Measurements from ENCODE around the gene CHST1.

CHST1 gene

DNA sequence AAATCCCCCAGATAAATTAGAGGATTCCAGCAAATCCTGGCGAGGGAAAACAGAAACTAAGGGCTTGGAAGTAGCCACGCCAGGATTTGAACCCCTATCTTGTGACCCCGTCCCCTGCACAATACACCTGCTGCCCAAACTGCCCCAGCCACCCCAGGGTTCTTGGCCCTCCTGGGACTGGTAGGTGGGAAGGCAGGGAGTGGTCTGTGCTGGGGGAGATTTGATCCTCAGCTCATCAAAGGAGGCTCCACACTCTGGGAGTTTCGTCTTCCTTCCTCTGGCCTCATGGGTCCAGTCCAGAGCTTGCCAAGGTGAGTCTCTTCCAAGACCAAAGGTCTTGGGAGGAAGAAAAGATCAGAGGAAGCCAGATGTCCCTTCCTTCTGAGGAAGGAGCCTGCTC, 4.5 kb upstream of the CHST1 start:
- in situ Hi-C loops (cut with HindIII; ENCODE audit: low sequenced_read_pairs), result loop anchor here (25.0 kb wide), 1 partner anchor 283 kb away; no protein-coding TSS in a partner anchor
- TF ChIP-seq, protein P1, sequence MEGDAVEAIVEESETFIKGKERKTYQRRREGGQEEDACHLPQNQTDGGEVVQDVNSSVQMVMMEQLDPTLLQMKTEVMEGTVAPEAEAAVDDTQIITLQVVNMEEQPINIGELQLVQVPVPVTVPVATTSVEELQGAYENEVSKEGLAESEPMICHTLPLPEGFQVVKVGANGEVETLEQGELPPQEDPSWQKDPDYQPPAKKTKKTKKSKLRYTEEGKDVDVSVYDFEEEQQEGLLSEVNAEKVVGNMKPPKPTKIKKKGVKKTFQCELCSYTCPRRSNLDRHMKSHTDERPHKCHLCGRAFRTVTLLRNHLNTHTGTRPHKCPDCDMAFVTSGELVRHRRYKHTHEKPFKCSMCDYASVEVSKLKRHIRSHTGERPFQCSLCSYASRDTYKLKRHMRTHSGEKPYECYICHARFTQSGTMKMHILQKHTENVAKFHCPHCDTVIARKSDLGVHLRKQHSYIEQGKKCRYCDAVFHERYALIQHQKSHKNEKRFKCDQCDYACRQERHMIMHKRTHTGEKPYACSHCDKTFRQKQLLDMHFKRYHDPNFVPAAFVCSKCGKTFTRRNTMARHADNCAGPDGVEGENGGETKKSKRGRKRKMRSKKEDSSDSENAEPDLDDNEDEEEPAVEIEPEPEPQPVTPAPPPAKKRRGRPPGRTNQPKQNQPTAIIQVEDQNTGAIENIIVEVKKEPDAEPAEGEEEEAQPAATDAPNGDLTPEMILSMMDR (IDR thresholded peaks at IDR 0.05; ENCODE audit: low read depth, low read length), result no peak
- DNase-seq (ENCODE audit: low read depth, low spot score), result no peak
- H3K4me3 ChIP-seq (ENCODE audit: low read depth, low read length), result no peak overlapping the region

DNA sequence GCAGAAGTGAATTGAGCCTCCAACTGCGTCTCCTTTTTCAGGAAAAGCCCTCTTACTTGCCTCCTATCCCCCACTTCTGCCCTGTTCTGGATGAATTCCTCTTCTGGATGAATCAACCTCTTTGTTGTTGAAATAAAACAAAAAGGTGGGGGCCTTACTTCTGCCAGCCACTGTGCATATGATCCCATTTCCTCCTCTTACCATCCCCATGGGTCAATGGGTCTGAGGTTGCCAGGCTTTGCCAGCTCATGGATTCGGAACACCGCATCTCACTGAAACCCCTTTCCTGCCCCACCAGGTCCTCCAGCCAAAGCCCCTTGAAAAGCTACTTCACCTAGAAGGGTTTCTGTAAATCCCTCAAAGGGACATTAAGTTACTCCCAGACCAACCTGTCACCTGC, 3.7 kb upstream of the CHST1 start:
- TF ChIP-seq, protein P1 (IDR thresholded peaks at IDR 0.05; ENCODE audit: low read depth, low read length), result no peak
- H3K4me3 ChIP-seq (ENCODE audit: low read depth, low read length), result no peak overlapping the region
- in situ Hi-C loops (cut with HindIII; ENCODE audit: low sequenced_read_pairs), result loop anchor here (25.0 kb wide), 1 partner anchor 282 kb away; no protein-coding TSS in a partner anchor

DNA sequence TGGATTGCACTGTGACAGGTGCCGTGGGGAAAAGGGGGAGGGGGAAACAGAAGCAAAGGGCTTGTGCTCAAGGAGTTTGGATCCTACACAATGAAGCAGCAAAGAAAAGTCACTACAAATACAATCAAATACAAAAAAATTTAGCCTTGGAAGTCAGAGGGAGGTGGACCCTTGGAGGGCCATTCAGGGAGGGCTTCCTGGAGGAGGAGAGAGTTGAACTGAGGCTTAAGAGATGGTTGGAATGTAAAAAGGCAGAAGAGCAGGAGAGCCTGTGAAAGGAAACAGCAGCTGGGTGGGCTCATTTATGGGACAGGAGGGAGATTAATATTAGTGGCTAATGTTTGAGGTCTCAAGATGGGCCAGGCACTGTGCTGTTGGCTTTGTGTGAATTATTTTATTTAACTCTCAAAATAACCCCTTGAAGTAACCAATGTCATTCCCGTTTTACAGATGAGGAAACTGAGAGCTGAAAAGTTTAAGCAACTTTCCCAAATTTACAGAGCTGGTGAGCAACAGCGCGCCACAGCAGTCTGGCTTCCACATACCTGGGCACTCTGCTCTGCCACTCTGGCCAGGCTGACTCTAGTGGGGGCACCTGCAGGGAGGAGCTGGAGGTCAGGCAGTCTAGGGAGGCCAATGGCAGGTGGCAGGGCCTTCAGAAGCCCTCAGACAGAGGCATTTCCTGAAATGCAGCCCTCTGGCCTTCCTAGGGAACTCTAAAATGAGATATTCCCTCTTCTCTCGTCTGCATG, 2.7 kb upstream of the CHST1 start:
- TF ChIP-seq, protein P1 (IDR thresholded peaks at IDR 0.05; ENCODE audit: low read depth, low read length), result no peak
- no peak for DNase-seq (ENCODE audit: low read depth, low spot score)
- H3K4me3 ChIP-seq (ENCODE audit: low read depth, low read length), result no peak overlapping the region
- in situ Hi-C loops (cut with HindIII; ENCODE audit: low sequenced_read_pairs), result loop anchor here (25.0 kb wide), 1 partner anchor 281 kb away; no protein-coding TSS in a partner anchor

More for the DNA sequence above, 3.7 kb upstream of the CHST1 start:
- DNase-seq (ENCODE audit: low read depth, low spot score), result peak; percentile 13

DNA sequence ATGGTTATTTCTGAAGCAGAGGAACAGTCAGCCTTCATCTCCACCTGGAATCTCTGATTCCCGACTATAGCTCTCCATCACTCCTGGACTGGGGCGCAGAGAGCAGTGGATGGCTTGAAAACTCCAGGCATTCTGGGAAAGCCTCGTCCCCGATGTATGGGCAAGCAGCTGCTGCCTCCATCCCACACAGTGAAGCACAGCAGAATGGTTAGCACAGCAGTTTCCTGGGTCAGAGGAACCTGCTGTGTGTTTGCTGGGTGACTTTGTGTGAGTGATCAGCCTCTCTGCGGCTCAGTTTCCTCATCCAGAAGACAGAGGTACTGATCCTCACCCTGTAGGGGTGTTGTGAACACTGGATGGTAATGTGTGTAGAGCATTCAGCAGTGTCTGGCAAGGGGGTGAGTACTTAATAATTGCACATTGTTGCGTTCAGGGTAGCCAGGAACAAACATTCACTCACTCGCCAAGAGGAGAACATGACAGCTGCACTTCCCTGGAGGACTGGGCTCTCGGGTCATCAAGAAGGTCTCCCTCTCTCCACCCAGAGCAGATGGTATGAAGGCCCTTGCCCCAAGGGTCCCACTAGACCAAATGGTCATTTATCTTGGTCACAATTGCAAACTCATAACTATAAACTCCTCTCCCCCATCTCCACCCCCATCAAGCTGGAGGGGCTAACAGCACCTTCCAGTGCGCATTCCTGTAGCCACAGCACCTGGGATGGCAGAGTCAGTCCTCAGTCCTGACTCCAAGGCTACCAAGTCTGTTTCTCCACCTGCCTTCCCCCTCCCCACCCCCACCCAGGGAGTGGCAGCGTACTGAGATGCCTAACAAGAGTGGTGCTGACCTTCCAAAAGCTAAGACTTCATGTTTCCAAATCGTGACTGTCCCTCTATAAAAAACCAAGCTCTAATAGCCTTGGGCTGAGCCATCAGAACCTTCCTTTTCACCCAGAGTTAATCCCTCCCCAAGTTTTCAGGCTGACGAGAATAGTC, 1.5 kb upstream of the CHST1 start:
- in situ Hi-C loops (cut with HindIII; ENCODE audit: low sequenced_read_pairs), result loop anchor here (25.0 kb wide), 1 partner anchor 280 kb away; no protein-coding TSS in a partner anchor
- no peak overlapping the region for H3K4me3 ChIP-seq (ENCODE audit: low read depth, low read length)
- no peak for DNase-seq (ENCODE audit: low read depth, low spot score)
- TF ChIP-seq, protein P1 (IDR thresholded peaks at IDR 0.05; ENCODE audit: low read depth, low read length), result no peak

DNA sequence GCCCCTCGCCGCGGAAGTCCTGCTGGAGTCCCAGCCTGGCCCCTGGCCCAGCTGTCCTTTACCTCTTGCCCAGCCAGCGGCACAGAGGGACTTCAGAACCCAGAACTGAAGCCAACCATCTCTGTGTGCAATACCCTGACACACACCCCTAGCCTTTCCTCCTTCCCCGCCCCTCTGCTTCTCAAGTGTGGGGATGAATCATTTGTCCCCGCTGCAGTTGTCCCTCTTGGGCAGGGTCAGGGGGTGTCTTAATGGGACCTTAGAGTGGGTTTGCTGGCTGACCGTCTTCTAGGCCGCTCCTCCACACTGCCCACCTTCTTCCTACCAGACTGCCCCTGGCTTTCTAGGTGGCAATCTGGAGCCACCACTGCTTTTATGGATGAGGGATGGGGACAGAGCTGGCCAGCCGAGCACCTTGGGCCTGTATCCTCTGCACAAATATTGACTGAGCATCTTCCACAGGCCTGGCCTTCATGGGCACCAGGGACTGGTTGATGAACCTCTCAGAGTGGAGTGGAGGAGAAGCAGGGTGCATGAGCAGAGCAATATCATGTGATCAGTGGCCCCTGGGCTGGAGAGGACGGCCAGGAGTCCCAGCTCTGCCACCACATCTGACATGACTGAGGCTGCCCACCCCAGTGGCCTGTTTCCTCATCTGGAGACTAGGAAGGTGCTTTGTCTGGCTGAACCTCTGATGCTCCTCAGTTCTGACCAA, 668 bp upstream of the CHST1 start:
- no peak for DNase-seq (ENCODE audit: low read depth, low spot score)
- in situ Hi-C loops (cut with HindIII; ENCODE audit: low sequenced_read_pairs), result loop anchor here (25.0 kb wide), 1 partner anchor 279 kb away; no protein-coding TSS in a partner anchor
- no peak overlapping the region for H3K4me3 ChIP-seq (ENCODE audit: low read depth, low read length)
- TF ChIP-seq, protein P1 (IDR thresholded peaks at IDR 0.05; ENCODE audit: low read depth, low read length), result no peak
